GM23338 (cell line): ENCODE results near the gene HSP90AB1. TPM values are rescaled to one million over a fixed set of nuclear protein-coding genes. Genes with fewer than 3 reads are reported as not detected.
A peak's percentile ranks its signal among the peaks of the same experiment; 100 is the strongest.

Source experiments
- ATAC-seq: fragments of 200-7000 bp; cut with Tn5 transposase; 3 replicates; pipeline ENCODE4 v1.9.1; 2020
- DNase-seq: peaks from one replicate; pipeline ENCODE4 v3.0.0-alpha.2; 2015; ENCODE audit warnings: low spot score
- H2AFZ ChIP-seq: fragments of 200-600 bp; sonication (generic); 2 replicates; pipeline ENCODE4 v1.8.0; 2016; ENCODE audit warnings: antibody characterized with exemption, mild to moderate bottlenecking, moderate library complexity
- H3F3A ChIP-seq: fragments of 200-600 bp; sonication (generic); replicated peaks from 2 replicates; pipeline ENCODE4 v1.8.0; 2017; ENCODE audit warnings: antibody characterized with exemption, mixed run types, low read depth
- H3K27ac ChIP-seq: fragments of 200-600 bp; sonication (generic); 2 replicates; pipeline ENCODE4 v1.6.1; 2016; ENCODE audit warnings: low read depth
- H3K27me3 ChIP-seq: fragments of 200-600 bp; sonication (generic); 2 replicates; pipeline ENCODE4 v1.8.0; 2016; ENCODE audit warnings: mild to moderate bottlenecking, mixed run types, moderate library complexity; ENCODE audit not compliant: insufficient read depth
- H3K36me3 ChIP-seq: fragments of 200-600 bp; sonication (generic); 2 replicates; pipeline ENCODE4 v1.8.0; 2016; ENCODE audit warnings: mild to moderate bottlenecking; ENCODE audit not compliant: insufficient read depth
- H3K4me1 ChIP-seq: fragments of 200-600 bp; sonication (generic); 2 replicates; pipeline ENCODE4 v1.8.0; 2016; ENCODE audit warnings: mild to moderate bottlenecking, moderate library complexity; ENCODE audit not compliant: insufficient read depth
- H3K4me2 ChIP-seq: fragments of 200-600 bp; sonication (generic); 2 replicates; pipeline ENCODE4 v1.7.1; 2017; ENCODE audit warnings: mixed run types
- H3K4me3 ChIP-seq: fragments of 200-600 bp; sonication (generic); 2 replicates; pipeline ENCODE4 v1.6.1; 2016; ENCODE audit warnings: mixed run types
- H3K79me2 ChIP-seq: fragments of 200-600 bp; sonication (generic); replicated peaks from 2 replicates; pipeline ENCODE4 v1.8.0; 2017; ENCODE audit warnings: mild to moderate bottlenecking; ENCODE audit not compliant: insufficient read depth
- H3K9me2 ChIP-seq: fragments of 200-600 bp; sonication (generic); 2 replicates; pipeline ENCODE4 v1.8.0; 2017; ENCODE audit not compliant: insufficient read depth
- H4K20me1 ChIP-seq: fragments of 200-600 bp; sonication (generic); replicated peaks from 2 replicates; pipeline ENCODE4 v1.8.0; 2017; ENCODE audit warnings: mild to moderate bottlenecking; ENCODE audit not compliant: insufficient read depth
- H3K27ac Mint-ChIP-seq: 2 replicates; pipeline ENCODE4 v1.8.0; 2020; ENCODE audit warnings: inconsistent platforms, mild to moderate bottlenecking, moderate library complexity, mixed read lengths
- H3K27me3 Mint-ChIP-seq: 3 replicates; pipeline ENCODE4 v1.8.0; 2022; ENCODE audit warnings: low read depth, mild to moderate bottlenecking, moderate library complexity, mixed read lengths, inconsistent platforms; ENCODE audit not compliant: insufficient read depth, poor library complexity
- H3K36me3 Mint-ChIP-seq: 3 replicates; pipeline ENCODE4 v1.8.0; 2021; ENCODE audit warnings: low read depth, mild to moderate bottlenecking, inconsistent platforms, moderate library complexity, mixed read lengths
- H3K4me1 Mint-ChIP-seq: 3 replicates; pipeline ENCODE4 v1.8.0; 2020; ENCODE audit warnings: mild to moderate bottlenecking, inconsistent platforms, mixed read lengths
- H3K4me3 Mint-ChIP-seq: 3 replicates; pipeline ENCODE4 v1.8.0; 2021; ENCODE audit warnings: moderate library complexity, mild to moderate bottlenecking, inconsistent platforms, mixed read lengths
- H3K9me3 Mint-ChIP-seq: 3 replicates; pipeline ENCODE4 v1.8.0; 2020; ENCODE audit warnings: moderate library complexity, mild to moderate bottlenecking, inconsistent platforms, mixed read lengths
- CREB1 ChIP-seq: fragments of 250-450 bp; sonication (Bioruptor Pico); IDR thresholded peaks from 2 replicates; pipeline ENCODE4 v1.5.0; 2020; ENCODE audit warnings: low read depth, mild to moderate bottlenecking, moderate library complexity
- CTCF ChIP-seq, 2 experiments: fragments of 200-600 bp in 1 of 2; sonication (generic) in 1 of 2; conservative IDR thresholded peaks; 2 replicates each; pipeline versions ENCODE4 v1.5.1 to v1.6.1; 2016 to 2017; ENCODE audit warnings: antibody characterized with exemption in 2 of 2, low read depth in 2 of 2, mild to moderate bottlenecking in 2 of 2, moderate library complexity in 1 of 2
- ETS1 ChIP-seq: IDR thresholded peaks from 2 replicates; pipeline ENCODE4 v1.6.1; 2016; ENCODE audit warnings: antibody characterized with exemption
- JUNB ChIP-seq: IDR thresholded peaks from one replicate; pipeline ENCODE4 v1.6.1; 2016; ENCODE audit warnings: antibody characterized with exemption; ENCODE audit not compliant: unreplicated experiment
- POLR2AphosphoS5 ChIP-seq: IDR thresholded peaks from 2 replicates; pipeline ENCODE4 v1.6.1; 2016; ENCODE audit warnings: antibody characterized with exemption, low read depth
- REST ChIP-seq: IDR thresholded peaks from one replicate; pipeline ENCODE4 v1.6.1; 2018; ENCODE audit warnings: antibody characterized with exemption; ENCODE audit not compliant: unreplicated experiment
- ZNF114 ChIP-seq: fragments of 250-450 bp; sonication (Bioruptor Pico); IDR thresholded peaks from 2 replicates; pipeline ENCODE4 v1.5.0; 2020; ENCODE audit warnings: mild to moderate bottlenecking, moderate library complexity
- ZNF331 ChIP-seq: fragments of 250-450 bp; sonication (Bioruptor Pico); IDR thresholded peaks from 2 replicates; pipeline ENCODE4 v1.5.0; 2020; ENCODE audit warnings: low read depth, mild to moderate bottlenecking, moderate library complexity
- polyA plus RNA-seq: library from polyadenylated mRNA; unstranded; fragments of >200 nt; fragmentation: Nextera tagmentation; extraction: Ambion mirVana; gene quantifications from 2 replicates; pipeline ENCODE4 v1.2.1, GENCODE V29; 2016
- total RNA-seq: library from RNA; depleted of rRNA; stranded (reverse); fragments of >200 nt; shearing (Covaris generic); gene quantifications from 2 replicates; pipeline ENCODE4 v1.2.3, GENCODE V29; 2014

Gene HSP90AB1
- total and polyA plus RNA-seq, 2 experiments from 2014 or later, result 1,425 to 2,361 TPM

- H3K27me3 ChIP-seq, result peaks cover 31% of the 10 kb centered on the region
- Mint-ChIP-seq H3K9me3 (no peaks in the 10 kb centered on the region; the same call in 2 of the 3 replicates), H3K4me1 (peaks cover 13% of the 10 kb centered on the region), H3K4me3 (peak overlapping the region; percentile 81), H3K36me3 (peaks cover 31% of the 10 kb centered on the region), H3K27ac (no peak overlapping the region), H3K27me3 (peaks cover 35% of the 10 kb centered on the region)
- no peaks in the 10 kb centered on the region for H3K36me3 ChIP-seq
- peak; percentile 79 for ATAC-seq
- peak; percentile 82 for DNase-seq
- H3F3A ChIP-seq, result peaks cover 15% of the 10 kb centered on the region; the same call in 1 of the 2 replicates
- H3K79me2 ChIP-seq, result no peaks in the 10 kb centered on the region
- no peak overlapping the region for H3K27ac ChIP-seq
- TF ChIP-seq POLR2AphosphoS5 (peak; percentile 62), CREB1 (peak; percentile 85), CTCF (conservative IDR thresholded peaks at IDR 0.05; ENCODE audit: low read depth in 2 of 2) (no peak), ZNF331 (CRISPR knock-in tag) (no peak), ETS1 (0 out of 2 replicates have a peak, but pooled peaks have one; percentile 15), JUNB (no peak), ZNF114 (CRISPR knock-in tag) (no peak), REST (no peak)
- peak overlapping the region; percentile 66 for H2AFZ ChIP-seq
- H3K4me1 ChIP-seq, result no peaks in the 10 kb centered on the region; the same call in 1 of the 2 replicates
- H3K4me3 ChIP-seq, result peak overlapping the region; percentile 90
- H3K4me2 ChIP-seq, result peak overlapping the region; percentile 91
- 0 out of 2 replicates have a peak, but pooled peaks cover 3% of the 10 kb centered on the region for H4K20me1 ChIP-seq
- H3K9me2 ChIP-seq, result no peaks in the 10 kb centered on the region
Observed at GRCh38 chr6:44297063-44298038, 50.5 kb downstream of the HSP90AB1 start.
